HG03520 (cell line): ENCODE measurements around the gene SLC49A4.
A peak's percentile ranks its signal among the peaks of the same experiment; 100 is the strongest.

ENCODE experiments used
- ATAC-seq: cut with Tn5 transposase; IDR thresholded peaks from one replicate; pipeline ENCODE4 v1.9.1; 2021; ENCODE audit warnings: mild to moderate bottlenecking, moderate library complexity; ENCODE audit not compliant: unreplicated experiment

The SLC49A4 gene

DNA sequence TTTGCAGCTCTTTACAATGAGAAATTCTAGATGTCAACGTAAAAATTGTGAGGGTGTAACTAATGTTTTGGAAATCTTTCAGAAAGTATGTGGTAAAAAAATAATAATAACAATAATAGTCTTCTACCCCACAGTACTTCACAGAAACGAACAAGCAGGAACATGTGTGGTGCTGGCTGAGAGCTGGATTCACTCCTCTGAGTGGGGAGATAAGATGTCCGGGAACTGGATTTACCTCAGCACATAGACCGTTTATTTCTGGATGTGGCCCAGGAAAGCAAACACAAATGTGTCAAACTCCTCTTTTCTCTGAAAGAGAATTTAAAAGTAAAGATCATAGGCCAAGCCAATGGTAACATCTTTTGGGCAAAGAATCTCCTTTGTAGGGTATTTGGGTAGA lies 103.4 kb downstream of the SLC49A4 start:
- no peak for ATAC-seq

DNA sequence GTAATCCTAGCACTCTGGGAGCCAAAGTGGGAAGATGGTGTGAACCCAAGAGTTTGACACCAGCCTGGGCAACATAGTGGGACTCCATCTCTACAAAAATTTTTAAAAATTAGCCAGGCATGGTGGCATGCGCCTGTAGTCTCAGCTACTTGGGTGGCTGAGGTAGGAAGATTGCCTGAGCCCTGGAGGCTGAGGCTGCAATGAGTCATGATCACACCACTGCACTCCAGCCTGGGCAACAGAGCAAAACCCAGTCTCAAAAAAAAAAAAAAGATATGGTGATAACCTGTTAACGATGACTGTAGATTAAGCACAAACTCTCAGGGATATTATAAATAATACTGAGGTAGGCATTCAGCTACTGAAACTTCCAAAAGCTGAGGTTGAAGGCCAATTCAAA lies 107.5 kb downstream of the SLC49A4 start:
- ATAC-seq = no peak

DNA sequence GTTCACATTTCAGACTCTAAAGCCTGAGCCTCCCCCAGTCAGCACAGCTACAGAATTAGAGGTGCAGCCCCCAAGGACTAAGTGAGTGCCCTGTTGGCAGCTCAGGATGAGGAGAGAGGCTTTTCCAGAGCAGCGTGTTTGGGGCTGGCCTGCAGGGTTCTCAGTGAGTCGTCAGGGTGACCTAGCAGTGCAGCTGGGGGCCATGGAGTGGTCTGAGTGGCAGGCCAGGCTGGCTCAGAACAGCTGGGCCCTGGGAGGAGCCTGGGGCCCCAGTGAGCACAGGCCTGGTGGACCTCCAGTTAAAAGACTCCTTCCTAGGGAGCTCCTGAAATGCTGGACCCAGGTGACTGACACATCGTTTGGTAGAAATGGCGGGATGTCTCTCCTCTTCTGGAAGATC lies 108.3 kb downstream of the SLC49A4 start:
- no peak for ATAC-seq

DNA sequence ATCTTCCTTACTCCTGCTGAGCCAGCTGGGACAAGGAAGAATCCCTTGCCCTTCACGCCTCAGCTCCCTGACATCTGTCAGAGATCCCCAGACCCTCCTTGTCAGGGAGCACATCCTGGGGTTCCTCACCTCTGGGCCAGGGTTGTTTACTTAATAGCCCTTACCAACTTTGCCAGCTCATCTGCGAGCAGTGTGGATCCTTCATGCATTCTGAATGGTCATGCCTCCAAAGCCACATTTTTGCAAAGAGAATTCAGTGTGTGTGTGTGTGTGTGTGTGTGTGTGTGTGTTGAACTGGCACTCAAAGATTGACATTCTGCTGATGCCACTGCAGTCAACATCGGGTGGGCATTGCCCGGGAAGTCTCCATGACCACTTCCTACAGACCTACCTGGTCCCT lies 112.6 kb downstream of the SLC49A4 start:
- ATAC-seq = no peak

- ATAC-seq = no peak
Measured at GRCh38 chr3:122908251-122908650, 113.4 kb downstream of the SLC49A4 start.

DNA sequence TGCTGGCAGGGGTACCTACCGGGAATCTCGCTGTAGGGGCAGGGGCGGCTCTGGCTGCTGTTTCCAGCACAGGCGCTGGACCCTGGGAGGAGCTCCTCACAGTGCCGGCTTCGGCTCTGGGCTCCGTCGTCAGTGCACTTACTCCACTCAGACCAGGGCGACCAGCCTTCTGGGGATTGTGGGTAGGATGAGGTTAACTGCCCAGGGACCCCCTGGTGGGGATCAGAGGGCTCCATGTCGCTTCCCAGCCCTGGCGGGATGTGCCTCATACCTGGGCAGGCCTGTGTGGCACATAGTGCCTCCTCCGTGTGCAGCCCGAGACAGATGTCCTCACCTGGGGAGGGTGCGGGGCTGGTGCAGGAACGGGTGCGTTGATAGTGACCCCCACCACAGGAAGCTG lies 117.0 kb downstream of the SLC49A4 start:
- ATAC-seq = no peak

DNA sequence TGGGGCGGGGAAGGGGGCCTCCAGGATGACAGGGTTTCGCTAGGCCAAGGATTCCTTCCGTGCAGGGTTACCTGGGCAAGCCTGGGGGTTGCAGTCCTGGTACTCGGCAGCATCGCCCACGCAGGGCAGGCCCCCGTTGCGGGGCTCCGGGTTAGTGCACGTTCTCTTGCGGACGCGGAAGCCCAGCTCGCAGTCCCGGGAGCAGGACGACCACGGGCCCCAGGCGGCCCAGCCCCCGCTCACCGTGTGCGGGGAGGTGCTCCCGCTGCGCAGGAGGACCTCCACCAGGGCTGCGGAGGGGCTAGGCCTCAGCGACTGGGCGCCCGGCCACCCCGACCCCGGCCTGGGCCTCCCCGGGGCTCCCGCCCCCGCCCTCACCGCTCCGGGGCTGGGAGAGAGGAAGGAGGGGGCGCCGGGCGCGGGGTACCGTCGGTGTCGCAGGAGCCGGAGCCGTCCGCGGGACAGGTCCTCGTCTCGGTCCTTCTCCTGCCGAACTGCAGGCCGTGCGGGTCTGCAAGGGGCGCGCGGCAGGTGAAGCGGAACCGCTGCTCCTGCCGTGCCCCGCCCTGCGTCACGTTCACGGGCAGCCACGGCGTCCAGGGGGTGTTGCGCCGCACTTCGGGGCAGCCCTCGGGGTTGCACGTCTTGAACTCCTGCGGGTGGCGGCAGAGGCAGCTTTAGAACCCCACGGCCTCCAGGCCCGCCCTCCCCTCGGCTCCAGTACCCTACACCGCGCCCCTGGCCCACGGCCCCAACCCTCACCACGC lies 118.1 kb downstream of the SLC49A4 start:
- ATAC-seq = no peak

GRCh38 chr3:122913539-122914100 lies 118.8 kb downstream of the SLC49A4 start:
- ATAC-seq = no peak

DNA sequence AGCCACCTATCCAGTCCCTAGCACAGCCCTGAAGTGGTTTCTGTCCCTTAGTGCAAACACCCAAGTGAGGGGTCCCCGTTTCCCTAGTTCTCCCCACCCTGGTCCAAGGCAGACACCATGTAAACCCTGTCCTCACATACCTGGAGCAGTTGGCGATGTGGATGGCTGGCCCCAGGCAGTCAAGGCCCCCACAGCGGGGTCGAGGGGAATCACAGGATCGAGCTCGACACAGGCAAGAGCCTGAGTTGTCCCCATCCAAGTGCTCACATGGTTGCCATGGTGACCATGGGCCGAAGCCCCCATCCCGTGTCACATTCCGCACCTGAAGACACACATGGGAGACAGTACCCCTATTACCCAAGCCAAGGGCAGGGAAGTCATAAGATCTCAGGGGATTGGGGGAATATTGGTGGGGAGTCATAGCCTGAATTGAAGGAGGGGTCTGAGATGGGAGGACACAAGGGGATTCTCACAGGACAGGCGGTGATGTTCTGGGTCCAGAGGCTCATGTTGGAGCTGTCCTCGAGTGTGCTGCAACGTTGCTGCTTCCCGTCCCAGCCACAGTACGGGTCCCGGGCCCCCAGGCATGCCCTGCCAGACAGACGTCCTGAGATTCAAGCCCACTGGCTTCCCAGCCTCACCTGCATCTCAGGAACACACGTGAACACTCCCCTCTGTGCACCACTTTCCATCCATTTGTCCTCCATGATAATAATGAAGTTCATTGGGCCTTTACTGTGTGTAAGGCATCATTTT lies 120.6 kb downstream of the SLC49A4 start:
- ATAC-seq = no peak

GRCh38 chr3:122916084-122916483 lies 121.2 kb downstream of the SLC49A4 start:
- no peak for ATAC-seq

DNA sequence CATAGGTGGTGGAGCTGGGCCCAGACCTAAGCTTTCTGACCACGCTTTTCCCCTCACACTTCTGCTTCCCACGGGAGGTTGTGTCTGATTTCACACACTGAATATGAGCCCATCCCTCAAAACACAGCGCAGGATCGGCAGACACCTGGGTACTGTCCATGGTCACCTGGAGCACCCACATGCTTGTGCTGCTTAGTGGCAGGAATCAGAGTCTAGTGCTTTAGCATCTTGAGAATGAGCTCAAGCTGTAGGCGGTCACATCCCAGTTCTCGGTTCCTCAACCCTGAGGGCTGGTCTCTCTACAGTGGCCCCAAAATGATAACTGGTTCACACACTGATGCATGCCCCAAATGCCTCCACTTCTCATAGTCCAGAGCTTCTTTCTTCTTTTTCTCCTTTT lies 121.7 kb downstream of the SLC49A4 start:
- peak; percentile 50 for ATAC-seq

DNA sequence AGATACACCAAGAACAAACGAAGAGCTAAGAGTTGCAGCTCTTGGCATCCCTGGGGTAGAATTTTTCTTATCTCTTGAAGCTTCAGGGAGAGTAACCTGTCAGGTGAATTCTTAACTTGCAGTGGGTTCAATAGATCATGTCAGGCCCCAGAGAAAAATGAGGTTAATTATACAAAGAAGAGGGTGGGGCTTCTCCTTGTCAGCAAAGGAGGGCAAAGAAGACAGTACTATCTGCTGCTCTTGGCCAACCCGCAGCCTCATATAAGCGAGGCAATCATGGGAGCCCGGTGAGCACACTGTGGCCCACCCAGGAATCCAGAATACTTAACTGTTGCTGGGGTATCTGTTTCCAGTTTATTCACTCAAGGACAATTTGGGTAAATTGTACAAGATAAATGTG lies 122.5 kb downstream of the SLC49A4 start:
- no peak for ATAC-seq

DNA sequence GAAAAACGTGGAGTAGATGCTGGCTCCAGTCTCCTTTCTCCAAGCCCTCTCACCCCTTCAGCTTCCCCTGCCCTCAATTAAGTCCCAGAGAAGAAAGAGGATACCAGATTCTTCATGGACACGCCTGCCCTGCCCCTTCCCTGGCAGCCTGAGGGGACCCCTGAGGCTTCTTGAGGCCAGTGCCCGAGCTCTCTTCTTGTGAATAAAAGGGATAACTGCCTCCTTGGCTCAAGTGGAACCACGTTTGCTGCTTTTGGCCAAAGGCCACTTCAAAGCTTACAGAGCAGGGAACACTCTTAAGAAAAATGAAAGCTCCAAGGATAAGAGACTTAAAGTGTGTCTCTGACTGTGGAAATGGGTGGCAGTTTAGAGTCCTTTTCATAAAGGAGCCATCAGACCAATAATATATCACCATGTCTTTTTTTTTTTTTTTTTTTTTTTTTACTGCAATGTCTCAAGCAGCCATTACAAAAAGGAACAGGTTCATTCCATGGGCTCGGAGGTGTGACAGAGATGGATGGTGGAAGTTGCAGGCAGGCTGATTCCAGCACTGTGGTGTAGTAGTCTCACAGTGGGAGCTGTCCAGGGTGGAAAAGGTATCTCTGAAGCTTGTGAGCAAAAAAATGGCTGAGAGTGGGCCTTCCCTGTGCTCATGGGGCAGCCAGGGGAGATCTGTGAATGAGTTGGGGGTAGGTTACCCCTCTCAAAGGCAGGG lies 123.9 kb downstream of the SLC49A4 start:
- ATAC-seq = no peak

DNA sequence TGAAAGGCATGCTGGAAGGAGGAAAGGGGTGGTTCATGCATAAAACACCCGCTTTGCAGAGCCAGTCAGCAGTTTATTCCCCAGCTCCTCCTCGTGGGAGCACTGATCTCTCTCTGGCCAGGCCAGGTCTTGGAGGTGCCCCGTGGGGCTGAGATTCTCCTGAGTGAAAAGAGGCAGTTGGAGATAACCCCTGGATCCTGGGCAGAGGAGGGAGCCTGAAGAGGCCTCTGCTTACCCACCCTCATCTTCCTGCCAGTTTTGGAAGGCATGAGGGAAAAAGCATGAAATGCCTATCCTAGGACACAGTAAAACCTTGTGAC lies 124.4 kb downstream of the SLC49A4 start:
- no peak for ATAC-seq

- ATAC-seq = no peak
Measured at GRCh38 chr3:122920986-122921385, 126.1 kb downstream of the SLC49A4 start.

- ATAC-seq = no peak
Measured at GRCh38 chr3:122921791-122922651, 127.2 kb downstream of the SLC49A4 start.

DNA sequence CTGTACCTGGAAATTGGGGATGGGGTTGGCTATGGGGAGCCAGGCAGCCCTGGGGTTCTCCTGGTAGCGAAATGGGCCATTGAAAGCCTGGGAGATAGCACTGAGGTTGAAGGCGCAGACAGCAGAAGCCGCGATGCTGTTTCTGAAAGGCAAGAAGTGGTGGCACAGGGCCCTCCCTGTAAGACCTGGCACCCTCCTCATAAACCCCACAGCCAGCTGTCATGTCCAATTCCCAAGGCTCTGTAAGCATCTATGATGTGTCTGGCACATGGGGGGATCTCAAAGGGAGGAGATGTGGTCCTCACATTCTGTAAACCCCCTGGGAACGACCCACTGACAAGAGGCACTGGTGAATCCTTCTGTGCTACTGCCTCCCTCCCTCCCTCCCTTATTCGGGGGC lies 128.7 kb downstream of the SLC49A4 start:
- ATAC-seq = no peak

- no peak for ATAC-seq
Measured at GRCh38 chr3:122924056-122924455, 129.2 kb downstream of the SLC49A4 start.

DNA sequence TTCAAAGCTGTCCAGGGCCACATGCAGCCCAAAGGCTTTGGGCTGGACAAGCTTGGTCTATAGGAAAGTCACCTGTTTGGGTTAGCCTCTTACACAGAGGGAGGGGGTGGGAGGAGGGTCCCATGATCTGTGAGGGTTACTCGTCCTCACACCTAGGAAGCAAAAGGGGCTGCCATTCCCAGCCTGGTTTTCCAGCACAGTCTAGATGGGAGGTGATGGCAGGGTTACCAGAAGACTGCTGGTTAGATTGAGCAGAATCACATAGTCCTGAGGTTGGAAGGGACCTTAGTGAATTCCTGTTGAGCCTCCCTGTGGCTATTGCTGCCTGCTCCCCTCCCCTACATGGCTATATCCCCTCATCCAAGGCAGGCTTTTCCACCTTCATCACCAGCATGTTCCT lies 130.9 kb downstream of the SLC49A4 start:
- no peak for ATAC-seq

GRCh38 chr3:122926322-122926721 lies 131.5 kb downstream of the SLC49A4 start:
- ATAC-seq = no peak

GRCh38 chr3:122926811-122927210 lies 131.9 kb downstream of the SLC49A4 start:
- no peak for ATAC-seq
